WERI-Rb-1 (cell line): ENCODE data around the gene DAB1.
"Not testable (repeated sequence)": the region's sequence is repeated elsewhere in the genome, so short reads cannot be mapped to it uniquely, and the experiment has no call there.

Experiments
- DNase-seq: peaks from one replicate; pipeline ENCODE4 v3.0.0-alpha.2; 2020
- H3K27ac ChIP-seq: fragments of 250-450 bp; sonication (Bioruptor Pico); 2 replicates; pipeline ENCODE4 v1.5.1; 2020; ENCODE audit warnings: mild to moderate bottlenecking, moderate library complexity
- H3K27me3 ChIP-seq: fragments of 250-450 bp; sonication (Bioruptor Pico); 2 replicates; pipeline ENCODE4 v1.5.1; 2021; ENCODE audit warnings: mild to moderate bottlenecking, low read depth, moderate library complexity; ENCODE audit not compliant: insufficient read depth, severe bottlenecking
- H3K36me3 ChIP-seq: fragments of 250-450 bp; sonication (Bioruptor Pico); 2 replicates; pipeline ENCODE4 v1.5.1; 2020; ENCODE audit warnings: mild to moderate bottlenecking, moderate library complexity
- H3K4me3 ChIP-seq: 2 replicates; pipeline ENCODE4 v1.5.1; 2011; ENCODE audit warnings: low read depth, mild to moderate bottlenecking, control low read depth, low read length
- H3K9me3 ChIP-seq: fragments of 250-450 bp; sonication (Bioruptor Pico); 2 replicates; pipeline ENCODE4 v1.5.1; 2021; ENCODE audit warnings: mild to moderate bottlenecking, moderate library complexity; ENCODE audit not compliant: severe bottlenecking
- CTCF ChIP-seq: IDR thresholded peaks from 2 replicates; pipeline ENCODE4 v1.5.1; 2011; ENCODE audit warnings: low read depth, mild to moderate bottlenecking, control low read depth, inconsistent platforms, low read length

Gene DAB1

GRCh38 chr1:57229998-57230397, 193.9 kb downstream of the DAB1 start:
- H3K9me3 ChIP-seq, result no peaks in the 10 kb centered on the region
- no peak for DNase-seq
- TF ChIP-seq CTCF, result no peak
- no peak overlapping the region for H3K27ac ChIP-seq
- H3K4me3 ChIP-seq, result no peak overlapping the region
- H3K27me3 ChIP-seq, result no peaks in the 10 kb centered on the region
- H3K36me3 ChIP-seq, result no peaks in the 10 kb centered on the region

- no peaks in the 10 kb centered on the region for H3K9me3 ChIP-seq
- no peaks in the 10 kb centered on the region for H3K27me3 ChIP-seq
- no peaks in the 10 kb centered on the region for H3K36me3 ChIP-seq
- H3K27ac ChIP-seq, result no peak overlapping the region
- no peak for DNase-seq
- no peak overlapping the region for H3K4me3 ChIP-seq
- no peak for TF ChIP-seq CTCF
Observed at GRCh38 chr1:57229076-57229475, 194.8 kb downstream of the DAB1 start.

- Histone ChIP-seq H3K27me3 (no peaks in the 10 kb centered on the region), H3K36me3 (no peaks in the 10 kb centered on the region), H3K9me3 (no peaks in the 10 kb centered on the region), H3K4me3 (no peak overlapping the region), H3K27ac (no peak overlapping the region)
- TF ChIP-seq CTCF, result no peak
- no peak for DNase-seq
Observed at GRCh38 chr1:57222801-57223200, 201.1 kb downstream of the DAB1 start.

- H3K27me3 ChIP-seq, result no peaks in the 10 kb centered on the region
- no peak overlapping the region for H3K27ac ChIP-seq
- no peaks in the 10 kb centered on the region for H3K9me3 ChIP-seq
- no peak overlapping the region for H3K4me3 ChIP-seq
- DNase-seq, result no peak
- H3K36me3 ChIP-seq, result no peaks in the 10 kb centered on the region
- TF ChIP-seq CTCF, result no peak
Observed at GRCh38 chr1:57222307-57222706, 201.6 kb downstream of the DAB1 start.

- H3K27me3 ChIP-seq, H3K4me3 ChIP-seq, DNase-seq, H3K27ac ChIP-seq, H3K36me3 ChIP-seq, H3K9me3 ChIP-seq: not testable (repeated sequence)
Observed at GRCh38 chr1:57220905-57221304, 203.0 kb downstream of the DAB1 start.

- Histone ChIP-seq H3K36me3 (no peaks in the 10 kb centered on the region), H3K4me3 (no peak overlapping the region), H3K27ac (no peak overlapping the region), H3K9me3 (no peaks in the 10 kb centered on the region), H3K27me3 (no peaks in the 10 kb centered on the region)
- peak; percentile 78 for DNase-seq
- TF ChIP-seq CTCF, result no peak
Observed at GRCh38 chr1:57218487-57219079, 205.3 kb downstream of the DAB1 start.
